OCI-LY3 (cell line): ENCODE results near the gene ERBB2.

Source experiments
- CTCF ChIP-seq: fragments of 200-600, 300-600 bp; sonication (generic); IDR thresholded peaks from 2 replicates; pipeline ENCODE4 v1.5.1; 2014; ENCODE audit warnings: antibody characterized with exemption, low read length, low read depth
- EZH2phosphoT487 ChIP-seq: fragments of 200-600 bp; shearing (Covaris generic); IDR thresholded peaks from 2 replicates; pipeline ENCODE4 v1.6.1; 2018; ENCODE audit warnings: antibody characterized with exemption, mixed run types, low read depth

DNA sequence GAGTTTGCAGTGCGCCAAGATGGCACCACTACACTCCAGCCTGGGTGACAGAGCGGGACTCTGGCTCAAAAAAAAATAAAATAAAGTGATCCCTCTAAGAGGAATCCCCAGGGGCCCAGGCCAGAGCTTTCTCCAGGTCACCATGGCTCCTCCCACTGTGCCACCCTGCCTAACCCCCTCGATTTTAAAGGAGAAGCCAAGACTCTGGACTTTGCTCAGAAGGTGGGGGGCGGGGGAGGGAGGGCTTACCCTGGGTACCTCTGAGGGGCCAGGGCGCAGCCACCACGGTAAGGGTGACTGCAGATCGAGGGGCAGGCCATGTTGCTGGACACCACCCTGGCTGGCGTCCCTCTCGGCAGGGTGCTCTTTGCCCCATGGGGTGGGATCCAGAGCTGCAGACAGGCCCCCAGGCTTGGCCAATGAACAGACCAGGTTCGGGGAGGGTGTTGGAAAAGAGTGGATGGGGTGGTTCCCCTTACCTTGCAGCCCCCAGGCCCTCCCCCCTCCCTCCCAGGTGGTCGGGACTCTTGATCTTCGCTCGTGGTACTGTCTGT lies 37.4 kb downstream of the ERBB2 start:
- no peak for TF ChIP-seq CTCF
- TF ChIP-seq EZH2phosphoT487 = no peak
